Measurements from ENCODE around the gene CNOT8.
"Not testable (repeated sequence)": the region's sequence is repeated elsewhere in the genome, so short reads cannot be mapped to it uniquely, and the experiment has no call there.

Gene CNOT8

DNA sequence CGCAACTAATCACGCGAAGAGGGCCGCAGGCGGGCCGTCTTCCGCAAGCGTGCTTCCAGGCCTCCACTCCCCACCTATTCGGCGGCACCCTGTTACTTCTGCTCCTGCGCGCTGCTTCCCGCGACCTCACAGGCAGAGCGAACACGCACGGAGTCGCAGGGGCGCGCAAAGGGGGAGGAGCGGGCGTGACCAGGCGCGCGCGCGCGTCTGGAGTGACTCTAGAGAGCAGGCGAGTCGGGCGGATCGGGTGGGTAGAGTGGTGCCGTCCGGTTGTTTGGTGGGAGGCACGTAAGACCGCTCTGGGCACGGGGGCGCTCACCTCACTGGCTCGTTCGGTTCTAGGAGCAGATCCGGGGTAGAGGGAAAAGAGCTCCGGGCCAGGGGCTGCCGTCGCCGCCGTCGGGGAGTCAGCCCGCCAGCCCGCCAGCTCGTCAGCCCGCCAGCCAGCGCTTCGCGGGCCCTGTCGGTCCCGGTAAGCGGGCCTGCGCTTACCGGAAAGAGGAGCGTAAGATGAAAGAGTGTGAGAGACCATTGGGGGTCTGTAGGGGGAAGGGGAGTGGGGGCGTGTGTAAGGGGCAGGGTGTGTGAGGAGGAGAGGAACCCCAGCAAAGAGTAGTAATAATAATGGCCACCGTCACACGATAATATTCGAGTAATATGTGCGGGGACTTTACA lies at the start of gene CNOT8:
CNOT8 (plus strand) TSS at position 331 of the 675 bp plus-strand sequence. CDS start 4,652 bp downstream, outside the sequence.
- DNase-seq = peak; percentile 82

- DNase-seq = no peak
These were observed 47.2 kb upstream of the CNOT8 start for GRCh38 chr5:154811239-154811638.

GRCh38 chr5:154811653-154812465 lies 46.6 kb upstream of the CNOT8 start:
- DNase-seq = peak; percentile 18

- DNase-seq = no peak
These were observed 45.3 kb upstream of the CNOT8 start for GRCh38 chr5:154813158-154813557.

GRCh38 chr5:154813736-154814135 lies 44.7 kb upstream of the CNOT8 start:
- DNase-seq = no peak

DNA sequence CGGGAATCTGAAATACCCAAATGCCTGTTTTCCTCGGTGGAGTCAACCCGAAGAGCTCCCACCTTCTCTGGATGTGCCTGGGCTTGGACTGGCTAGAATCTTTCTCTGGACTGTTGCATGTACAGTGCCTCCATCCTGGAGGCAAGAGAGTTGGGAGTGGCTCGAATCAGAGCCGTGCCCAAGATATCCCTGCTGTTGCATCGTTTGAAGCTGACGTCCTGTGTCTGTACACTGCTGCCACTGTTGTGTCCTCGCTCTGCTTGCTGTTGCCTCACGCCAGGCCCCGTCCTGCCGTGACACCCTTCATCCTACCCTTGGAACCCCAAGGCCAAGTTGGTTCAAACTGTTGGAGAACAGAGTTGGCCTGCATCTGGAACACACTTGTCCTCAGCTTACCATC lies 43.4 kb upstream of the CNOT8 start:
- DNase-seq = no peak

DNA sequence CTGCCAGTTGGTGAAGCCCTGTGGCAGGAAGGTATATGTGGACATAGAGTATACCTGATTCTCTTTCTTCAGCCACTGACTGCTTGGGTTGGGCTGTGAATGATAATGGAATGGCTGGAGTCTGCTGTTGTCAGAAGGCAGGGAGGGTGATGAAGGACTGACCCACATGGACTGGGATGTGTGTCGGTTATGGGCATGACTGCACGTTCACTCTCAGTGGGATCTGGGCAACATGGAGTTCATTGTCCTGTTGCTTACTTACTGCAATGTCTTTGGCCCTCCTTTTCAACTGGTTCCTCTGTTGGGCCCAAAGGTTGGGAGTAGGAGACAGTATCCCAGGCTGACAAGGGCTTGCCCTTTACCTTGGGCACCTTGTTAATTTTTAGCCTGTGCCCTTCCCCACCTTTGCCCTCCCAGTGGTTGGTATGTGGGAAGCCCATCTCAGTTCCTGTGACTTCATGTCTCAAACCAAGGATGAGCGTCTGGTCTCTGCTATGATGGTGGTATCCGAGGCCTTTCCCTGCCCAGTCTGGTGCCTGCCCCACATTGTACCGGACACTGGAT lies 42.7 kb upstream of the CNOT8 start:
- DNase-seq = no peak

DNA sequence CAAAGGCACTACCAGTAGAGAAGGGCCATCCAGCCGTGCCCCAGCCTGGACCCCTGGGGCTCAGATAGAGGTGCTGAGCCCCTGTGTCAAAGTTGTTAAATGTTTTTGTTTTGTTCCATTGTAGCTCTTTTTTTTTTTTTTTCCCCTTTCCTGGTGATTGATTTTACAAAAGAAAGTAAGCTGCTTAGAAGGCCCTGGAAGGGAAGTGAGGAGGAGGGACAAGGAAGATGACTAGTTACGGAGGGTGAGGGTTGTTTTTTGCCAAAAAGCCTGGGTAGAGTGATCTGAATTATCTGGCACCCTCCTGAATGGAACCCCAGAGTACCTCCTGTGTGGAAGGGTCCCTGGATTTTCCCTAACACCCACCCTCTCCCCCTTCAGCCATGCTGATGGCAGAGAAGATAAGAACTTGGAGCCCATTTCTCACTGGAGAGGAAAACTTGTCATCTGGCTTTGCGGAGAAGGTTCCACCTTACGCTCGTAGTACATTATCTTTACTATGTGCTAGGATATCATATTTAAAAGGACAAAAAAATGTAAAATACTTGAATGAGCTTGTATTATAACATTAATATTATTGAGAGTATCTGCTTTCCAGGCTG lies 41.4 kb upstream of the CNOT8 start:
- no peak for DNase-seq

DNA sequence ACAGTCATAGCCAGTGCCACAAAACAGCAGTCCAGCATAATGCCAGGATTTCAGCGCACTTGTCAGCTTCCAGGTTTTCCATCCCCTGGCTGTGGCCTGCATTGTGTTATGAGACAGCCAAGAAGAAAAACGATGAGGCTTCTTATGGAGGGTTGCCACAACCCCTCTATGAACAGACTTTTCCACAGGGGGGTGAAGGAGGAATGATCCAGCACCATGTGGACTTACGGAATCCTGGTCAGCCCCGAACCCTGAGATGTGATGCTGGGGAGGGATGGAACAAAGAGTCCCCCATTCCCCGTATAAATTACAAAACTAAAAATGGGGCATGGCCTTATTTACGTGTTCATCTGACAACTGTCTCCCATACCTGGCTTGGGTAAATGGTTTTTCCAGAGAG lies 40.6 kb upstream of the CNOT8 start:
- DNase-seq = no peak

- no peak for DNase-seq
These were observed 39.8 kb upstream of the CNOT8 start for GRCh38 chr5:154818471-154819116.

GRCh38 chr5:154819546-154819945 lies 38.9 kb upstream of the CNOT8 start:
- no peak for DNase-seq

GRCh38 chr5:154820383-154820782 lies 38.0 kb upstream of the CNOT8 start:
- DNase-seq = no peak

DNA sequence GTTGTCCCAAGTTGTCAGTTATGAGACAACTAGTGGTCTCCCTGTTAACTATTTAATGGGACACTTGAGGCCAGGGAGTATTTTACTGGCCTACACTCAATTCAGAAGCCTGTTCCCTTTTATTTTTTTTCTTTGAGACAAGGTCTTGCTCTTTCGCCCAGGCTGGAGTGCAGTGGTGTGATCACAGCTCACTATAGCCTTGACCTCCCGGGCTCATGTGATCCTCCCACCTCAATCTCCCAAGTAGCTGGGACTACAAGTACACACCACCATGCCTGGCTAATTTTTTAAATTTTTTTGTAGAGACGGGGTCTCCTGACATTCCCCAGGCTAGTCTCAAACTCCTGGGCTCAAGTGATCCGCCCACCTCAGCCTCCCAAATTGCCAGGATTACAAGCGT lies 35.5 kb upstream of the CNOT8 start:
- not testable (repeated sequence) for DNase-seq

DNA sequence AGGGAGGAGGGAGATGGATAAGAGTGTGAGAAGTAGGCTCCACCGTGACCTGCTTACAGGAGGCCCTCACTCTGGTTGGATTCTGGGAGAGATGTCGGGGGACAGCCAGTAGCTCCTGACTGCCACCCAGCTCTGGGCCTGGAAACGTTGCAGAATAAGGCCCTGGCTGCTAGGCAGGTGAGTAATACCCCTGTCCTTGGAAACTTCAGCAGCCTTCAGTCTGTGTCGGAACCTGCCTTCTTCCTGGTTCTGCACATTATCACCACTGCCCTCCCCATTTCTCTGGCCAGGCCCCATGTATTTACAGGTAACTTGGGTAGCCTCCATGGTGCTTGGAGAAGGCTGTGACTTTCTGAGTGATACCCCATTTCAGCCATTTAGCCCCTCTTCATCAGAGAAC lies 34.8 kb upstream of the CNOT8 start:
- DNase-seq = no peak

- no peak for DNase-seq
These were observed 34.4 kb upstream of the CNOT8 start for GRCh38 chr5:154824070-154824469.

DNA sequence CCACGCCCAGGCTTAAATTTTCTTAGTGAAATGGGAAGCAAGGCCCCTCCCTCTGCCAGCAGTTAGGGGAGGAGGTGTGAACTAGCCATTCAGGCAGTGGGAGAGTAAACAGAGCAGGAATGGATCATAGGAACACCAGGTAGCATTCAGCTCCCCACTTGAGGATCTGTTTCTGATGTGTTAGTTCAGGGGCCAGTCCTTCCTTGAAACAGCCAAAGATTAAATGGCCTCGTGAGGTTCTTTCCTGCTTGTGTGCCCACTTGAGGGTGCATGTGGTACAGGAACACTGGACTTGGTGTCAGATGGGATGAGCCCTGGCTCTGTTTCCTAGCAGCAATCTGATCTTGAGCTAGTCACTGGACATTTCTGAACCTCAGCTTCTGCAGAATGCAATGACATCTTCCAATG lies 29.2 kb upstream of the CNOT8 start:
- peak; percentile 25 for DNase-seq

DNA sequence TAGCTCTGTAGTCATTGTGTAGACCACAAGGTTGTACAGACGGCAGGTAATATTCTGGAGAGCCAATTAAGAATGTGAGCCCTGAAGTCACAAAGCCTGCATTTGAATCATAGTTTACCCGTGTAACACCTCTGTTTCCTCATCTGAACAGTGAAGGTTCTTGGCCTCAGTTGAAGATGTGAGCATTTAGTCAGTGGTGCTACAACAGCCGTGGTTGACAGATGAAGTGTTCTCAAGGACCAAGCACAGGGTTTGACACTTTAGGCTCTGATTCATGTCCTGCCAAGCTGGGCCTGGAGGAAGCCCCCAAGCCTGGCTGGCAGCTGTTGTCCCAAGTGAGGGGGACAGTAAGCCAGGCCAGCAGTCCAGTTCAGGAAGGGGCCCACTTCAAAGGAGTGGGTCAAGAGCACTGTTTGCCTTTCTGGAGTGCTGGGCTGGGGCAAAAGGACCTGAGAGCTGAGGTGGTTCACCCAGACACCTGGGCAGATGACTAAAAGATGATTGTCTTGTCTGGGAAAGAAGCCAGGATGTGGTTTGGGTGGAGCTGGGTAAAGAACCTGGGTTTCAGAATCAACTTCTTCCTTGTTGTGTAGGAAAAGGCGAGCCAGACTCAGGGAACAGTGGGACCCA lies 28.7 kb upstream of the CNOT8 start:
- peak; percentile 69 for DNase-seq

GRCh38 chr5:154830219-154830595 lies 28.2 kb upstream of the CNOT8 start:
- DNase-seq = peak; percentile 69

GRCh38 chr5:154830596-154830995 lies 27.8 kb upstream of the CNOT8 start:
- no peak for DNase-seq

GRCh38 chr5:154831451-154831850 lies 27.0 kb upstream of the CNOT8 start:
- DNase-seq = no peak

- not testable (repeated sequence) for DNase-seq
These were observed 25.6 kb upstream of the CNOT8 start for GRCh38 chr5:154832804-154833203.

DNA sequence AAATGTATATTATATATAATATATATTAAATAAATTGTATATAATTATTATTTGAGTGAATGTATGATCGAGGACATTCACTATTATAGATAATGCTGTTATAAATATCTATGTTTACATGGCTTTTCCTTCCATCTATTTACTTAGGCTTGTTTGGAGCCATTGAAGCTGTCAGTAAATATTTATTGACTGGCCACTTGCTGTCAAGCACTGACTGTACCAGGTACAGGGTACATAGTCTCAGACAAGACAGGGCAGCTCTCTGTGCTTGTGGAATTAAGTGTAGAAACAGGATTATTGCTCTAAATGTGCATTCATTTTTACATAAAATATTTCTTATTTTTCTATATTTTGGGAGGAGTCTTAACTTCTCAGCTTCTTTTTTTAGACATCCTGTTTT lies 24.4 kb upstream of the CNOT8 start:
- DNase-seq = peak; percentile 44

DNA sequence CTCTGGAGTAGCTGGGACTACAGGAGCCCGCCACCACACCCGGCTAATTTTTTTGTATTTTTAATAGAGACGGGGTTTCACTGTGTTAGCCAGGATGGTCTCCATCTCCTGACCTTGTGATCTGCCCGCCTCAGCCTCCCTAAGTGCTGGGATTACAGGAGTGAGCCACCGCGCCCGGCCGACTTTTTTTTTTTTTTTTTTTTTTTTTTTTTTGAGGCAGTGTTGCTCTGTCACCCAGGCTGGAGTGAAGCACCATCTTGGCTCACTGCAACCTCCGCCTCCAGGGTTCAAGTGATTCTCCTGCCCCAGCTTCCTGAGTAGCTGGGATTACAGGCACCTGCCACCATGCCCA lies 22.8 kb upstream of the CNOT8 start:
- not testable (repeated sequence) for DNase-seq

Data from NCI-H510A treated with DMSO at 0.1 percent for 48 hours (cell line).